CD4-positive, alpha-beta T cell (primary cell): Measurements from ENCODE around the gene SLC16A1. TPM values are rescaled to one million over a fixed set of nuclear protein-coding genes. Genes with fewer than 3 reads are reported as not detected.

ENCODE experiments used
- ATAC-seq: fragments of 200-7000 bp; cut with Tn5 transposase; one replicate; pipeline ENCODE4 v1.10.0; 2022; ENCODE audit warnings: mild to moderate bottlenecking; ENCODE audit not compliant: poor library complexity
- CTCF ChIA-PET: fragments of 350-600 bp; sonication (Branson Sonifier 250); formaldehyde crosslinking; loops from one replicate; lab custom pipeline; 2021; ENCODE audit warnings: antibody characterized with exemption, inconsistent platforms; lab: Charles Lee
- POLR2A ChIA-PET: fragments of 350-600 bp; sonication (Branson Sonifier 250); formaldehyde crosslinking; loops from one replicate; lab custom pipeline; 2021; ENCODE audit warnings: antibody characterized with exemption, inconsistent platforms; lab: Charles Lee
- DNase-seq, 14 experiments: peaks; one replicate each; pipeline ENCODE4 v3.0.0-alpha.2; 2013 to 2020; ENCODE audit warnings: mixed read lengths in 2 of 14
- H3K27ac ChIP-seq, 2 donors: one replicate each; pipeline versions ENCODE4 v1.5.1 to v1.7.0; 2013; ENCODE audit warnings: low read length in 2 of 2, low read depth in 1 of 2, mild to moderate bottlenecking in 1 of 2
- H3K27me3 ChIP-seq, 2 experiments: 1 replicate in 1 of 2; 2 replicates in 1 of 2; pipeline versions ENCODE4 v1.6.1 to v1.7.0; 2013; ENCODE audit warnings: low read length in 2 of 2, control low read depth in 1 of 2, mild to moderate bottlenecking in 1 of 2, moderate library complexity in 1 of 2; ENCODE audit not compliant: insufficient read depth in 2 of 2, control insufficient read depth in 1 of 2
- H3K36me3 ChIP-seq: one replicate; pipeline ENCODE4 v1.6.1; 2013; ENCODE audit warnings: low read length, control low read depth; ENCODE audit not compliant: insufficient read depth
- H3K4me1 ChIP-seq: one replicate; pipeline ENCODE4 v1.6.1; 2013; ENCODE audit warnings: low read length, control low read depth; ENCODE audit not compliant: insufficient read depth
- H3K4me3 ChIP-seq: one replicate; pipeline ENCODE4 v1.5.1; 2013; ENCODE audit warnings: mild to moderate bottlenecking, low read length, moderate library complexity
- H3K9me3 ChIP-seq, 2 experiments: 1 replicate in 1 of 2; 2 replicates in 1 of 2; pipeline versions ENCODE4 v1.6.1 to v1.7.0; 2013; ENCODE audit warnings: low read length in 2 of 2, mild to moderate bottlenecking in 2 of 2, control low read depth in 1 of 2, moderate library complexity in 1 of 2; ENCODE audit not compliant: control insufficient read depth in 1 of 2, insufficient read depth in 1 of 2
- H3K27ac Mint-ChIP-seq: one replicate; pipeline ENCODE4 v1.8.0; 2020; ENCODE audit warnings: mixed read lengths
- H3K27me3 Mint-ChIP-seq: one replicate; pipeline ENCODE4 v1.8.0; 2021; ENCODE audit warnings: mixed read lengths
- H3K36me3 Mint-ChIP-seq: one replicate; pipeline ENCODE4 v1.8.0; 2021; ENCODE audit warnings: low read depth, mixed read lengths
- H3K4me1 Mint-ChIP-seq: one replicate; pipeline ENCODE4 v1.8.0; 2021; ENCODE audit warnings: low read depth, mixed read lengths
- H3K4me3 Mint-ChIP-seq: one replicate; pipeline ENCODE4 v1.8.0; 2020; ENCODE audit warnings: mild to moderate bottlenecking, mixed read lengths
- H3K9me3 Mint-ChIP-seq: one replicate; pipeline ENCODE4 v1.8.0; 2020; ENCODE audit warnings: mixed read lengths
- intact Hi-C, 2 experiments: fragments of 100-400 bp; cut with DNase I in 1 of 2; cut with micrococcal nuclease in 1 of 2; formaldehyde crosslinking; loops; one replicate each; pipeline versions ENCODE4 v1.15.1 to v1.9.0; 2023 to 2025; cut with DNase I, micrococcal nuclease
- total RNA-seq, 174 experiments: library from RNA in 2 of 174; stranded (reverse) in 2 of 174; gene quantifications; one replicate each; pipeline ENCODE4 v1.2.3 and lab custom pipeline; 2021 to 2026
- TF ChIP-seq, protein P1 (sequence below): fragments of 200-600 bp; IDR thresholded peaks from one replicate; pipeline ENCODE4 v1.8.0; 2022; ENCODE audit warnings: antibody characterized with exemption, mild to moderate bottlenecking

Gene SLC16A1
- total RNA-seq, 2 experiments from 2014 or later, result 22.9 to 26.6 TPM

GRCh38 chr1:112992780-112993179 lies 36.8 kb upstream of the SLC16A1 start:
- Mint-ChIP-seq H3K27ac (no peak overlapping the region), H3K27me3 (no peaks in the 10 kb centered on the region), H3K4me1 (no peaks in the 10 kb centered on the region), H3K36me3 (peaks cover 14% of the 10 kb centered on the region), H3K4me3 (no peak overlapping the region), H3K9me3 (no peaks in the 10 kb centered on the region)
- Histone ChIP-seq H3K9me3 (no peaks in the 10 kb centered on the region), H3K36me3 (peaks cover 2% of the 10 kb centered on the region), H3K27me3 (no peaks in the 10 kb centered on the region), H3K4me1 (no peaks in the 10 kb centered on the region), H3K27ac (no peak overlapping the region), H3K4me3 (no peak overlapping the region)
- TF ChIP-seq, protein P1, sequence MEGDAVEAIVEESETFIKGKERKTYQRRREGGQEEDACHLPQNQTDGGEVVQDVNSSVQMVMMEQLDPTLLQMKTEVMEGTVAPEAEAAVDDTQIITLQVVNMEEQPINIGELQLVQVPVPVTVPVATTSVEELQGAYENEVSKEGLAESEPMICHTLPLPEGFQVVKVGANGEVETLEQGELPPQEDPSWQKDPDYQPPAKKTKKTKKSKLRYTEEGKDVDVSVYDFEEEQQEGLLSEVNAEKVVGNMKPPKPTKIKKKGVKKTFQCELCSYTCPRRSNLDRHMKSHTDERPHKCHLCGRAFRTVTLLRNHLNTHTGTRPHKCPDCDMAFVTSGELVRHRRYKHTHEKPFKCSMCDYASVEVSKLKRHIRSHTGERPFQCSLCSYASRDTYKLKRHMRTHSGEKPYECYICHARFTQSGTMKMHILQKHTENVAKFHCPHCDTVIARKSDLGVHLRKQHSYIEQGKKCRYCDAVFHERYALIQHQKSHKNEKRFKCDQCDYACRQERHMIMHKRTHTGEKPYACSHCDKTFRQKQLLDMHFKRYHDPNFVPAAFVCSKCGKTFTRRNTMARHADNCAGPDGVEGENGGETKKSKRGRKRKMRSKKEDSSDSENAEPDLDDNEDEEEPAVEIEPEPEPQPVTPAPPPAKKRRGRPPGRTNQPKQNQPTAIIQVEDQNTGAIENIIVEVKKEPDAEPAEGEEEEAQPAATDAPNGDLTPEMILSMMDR, result no peak
- ChIA-PET POLR2A (no interaction called here), CTCF (no interaction called here)
- DNase-seq (no peak), ATAC-seq (no peak)
- intact Hi-C loops, result loop anchor here in 1 of 2 experiments (1.0 kb wide), 1 partner anchor 22 kb away; no protein-coding TSS in a partner anchor

DNA sequence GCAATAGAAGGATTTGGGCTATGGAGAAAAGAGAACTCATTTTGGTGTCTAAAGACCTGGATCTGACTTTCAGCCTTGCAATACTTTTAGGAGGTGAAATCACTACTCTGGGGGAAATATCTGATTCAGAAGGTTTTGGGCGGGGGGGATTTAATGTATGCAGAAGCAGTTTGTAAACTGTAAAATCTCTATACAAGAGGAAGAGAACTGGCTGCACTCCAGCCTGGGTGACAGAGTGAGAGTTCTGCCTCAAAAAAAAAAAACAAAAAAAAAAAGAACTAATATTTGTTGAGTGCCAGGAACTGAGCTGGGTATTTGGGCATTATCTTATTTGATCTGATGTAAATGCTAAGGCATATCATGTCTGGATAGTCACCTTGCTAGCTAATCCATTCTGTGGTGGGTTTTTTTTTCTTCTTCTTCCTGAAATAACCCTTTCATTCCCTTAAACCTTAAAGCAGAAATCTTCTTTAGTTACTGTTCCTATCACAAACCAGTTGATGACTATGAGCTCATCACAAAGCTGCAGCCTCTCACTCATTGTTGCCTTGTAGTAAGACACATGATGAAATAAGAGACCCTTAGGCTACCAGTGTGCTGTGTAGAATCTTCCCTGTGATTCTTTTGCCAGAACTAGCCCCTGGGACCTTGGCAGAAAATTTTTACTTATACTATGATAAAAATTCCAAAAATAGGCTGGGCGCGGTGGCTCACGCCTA lies 35.6 kb upstream of the SLC16A1 start:
- Histone ChIP-seq H3K27me3 (no peaks in the 10 kb centered on the region), H3K4me3 (no peak overlapping the region), H3K36me3 (no peaks in the 10 kb centered on the region), H3K4me1 (no peaks in the 10 kb centered on the region), H3K9me3 (no peaks in the 10 kb centered on the region), H3K27ac (no peak overlapping the region)
- no peaks in the 10 kb centered on the region for H3K9me3 Mint-ChIP-seq
- intact Hi-C loops, result loop anchor here in 1 of 2 experiments (1.0 kb wide), 1 partner anchor 21 kb away; no protein-coding TSS in a partner anchor
- TF ChIP-seq, protein P1, result no peak
- CTCF ChIA-PET, result no interaction called here
- H3K27me3 Mint-ChIP-seq, result no peaks in the 10 kb centered on the region
- no peaks in the 10 kb centered on the region for H3K4me1 Mint-ChIP-seq
- no peak for ATAC-seq
- H3K27ac Mint-ChIP-seq, result no peak overlapping the region
- no peak overlapping the region for H3K4me3 Mint-ChIP-seq
- DNase-seq, result no peak
- peaks cover 7% of the 10 kb centered on the region for H3K36me3 Mint-ChIP-seq
- POLR2A ChIA-PET, result no interaction called here

GRCh38 chr1:112990271-112990670 lies 34.3 kb upstream of the SLC16A1 start:
- no peak for ATAC-seq
- CTCF ChIA-PET, result no interaction called here

More at GRCh38 chr1:112990271-112990670, 34.3 kb upstream of the SLC16A1 start:
- intact Hi-C loops, result no loop called here
- POLR2A ChIA-PET, result no interaction called here
- Mint-ChIP-seq H3K27ac (no peak overlapping the region), H3K27me3 (no peaks in the 10 kb centered on the region), H3K36me3 (no peaks in the 10 kb centered on the region), H3K4me1 (no peaks in the 10 kb centered on the region), H3K9me3 (no peaks in the 10 kb centered on the region), H3K4me3 (no peak overlapping the region)
- no peaks in the 10 kb centered on the region for H3K27me3 ChIP-seq
- no peak overlapping the region for H3K27ac ChIP-seq
- no peaks in the 10 kb centered on the region for H3K36me3 ChIP-seq
- no peak for DNase-seq
- TF ChIP-seq, protein P1, result no peak
- no peak overlapping the region for H3K4me3 ChIP-seq
- H3K9me3 ChIP-seq, result no peaks in the 10 kb centered on the region
- no peaks in the 10 kb centered on the region for H3K4me1 ChIP-seq
